Thyroid gland (tissue), 4 donors: ENCODE data around the gene FBRSL1.

Source experiments
- POLR2A ChIP-seq, 2 donors: fragments of 450-650 bp; IDR thresholded peaks; one replicate each; pipeline ENCODE4 v1.6.1; 2017; ENCODE audit warnings: antibody characterized with exemption in 2 of 2, mild to moderate bottlenecking in 2 of 2, moderate library complexity in 1 of 2
- TF ChIP-seq, protein P1 (sequence below), 6 experiments: fragments of 200-600 bp in 3 of 6; fragments of 450-650 bp in 3 of 6; sonication (generic) in 3 of 6; IDR thresholded peaks; one replicate each; pipeline ENCODE4 v1.5.1; 2016 to 2019; ENCODE audit warnings: antibody characterized with exemption in 6 of 6, mild to moderate bottlenecking in 2 of 6, inconsistent platforms in 1 of 6, moderate library complexity in 1 of 6

DNA sequence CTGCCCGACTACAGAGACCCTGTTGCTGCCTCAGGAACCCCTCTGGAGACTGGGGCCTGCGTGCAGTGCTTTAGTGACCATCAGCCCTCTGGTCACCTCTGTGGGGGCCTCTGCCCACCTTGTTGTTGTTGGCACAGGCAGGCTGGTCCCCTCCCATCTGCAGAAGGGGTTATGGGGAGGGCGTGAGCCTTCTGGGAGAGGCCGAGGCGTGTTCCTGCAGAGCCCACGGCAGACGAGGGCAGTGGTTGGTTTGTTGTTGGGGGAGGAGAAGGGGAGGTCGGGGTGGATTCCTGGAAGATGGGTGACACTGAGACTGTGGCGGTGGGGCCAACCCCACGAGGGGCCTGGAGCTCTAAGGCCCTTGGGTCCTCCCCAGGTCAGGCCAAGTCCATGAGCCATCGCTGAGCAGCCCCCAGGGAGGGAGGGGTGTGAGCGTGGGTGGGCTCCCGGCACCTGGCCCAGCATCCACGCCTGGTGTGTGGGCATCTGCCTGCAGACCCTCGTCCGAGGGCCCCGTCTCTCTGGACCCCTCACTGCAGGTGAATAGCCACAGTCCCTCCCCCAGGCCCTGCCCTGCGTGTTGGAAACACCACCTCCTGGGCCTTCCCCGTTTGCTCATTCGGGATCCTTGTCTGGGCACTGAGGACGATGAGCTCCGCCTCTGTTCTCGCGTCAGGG lies 23.6 kb downstream of the FBRSL1 start:
- TF ChIP-seq, protein P1, sequence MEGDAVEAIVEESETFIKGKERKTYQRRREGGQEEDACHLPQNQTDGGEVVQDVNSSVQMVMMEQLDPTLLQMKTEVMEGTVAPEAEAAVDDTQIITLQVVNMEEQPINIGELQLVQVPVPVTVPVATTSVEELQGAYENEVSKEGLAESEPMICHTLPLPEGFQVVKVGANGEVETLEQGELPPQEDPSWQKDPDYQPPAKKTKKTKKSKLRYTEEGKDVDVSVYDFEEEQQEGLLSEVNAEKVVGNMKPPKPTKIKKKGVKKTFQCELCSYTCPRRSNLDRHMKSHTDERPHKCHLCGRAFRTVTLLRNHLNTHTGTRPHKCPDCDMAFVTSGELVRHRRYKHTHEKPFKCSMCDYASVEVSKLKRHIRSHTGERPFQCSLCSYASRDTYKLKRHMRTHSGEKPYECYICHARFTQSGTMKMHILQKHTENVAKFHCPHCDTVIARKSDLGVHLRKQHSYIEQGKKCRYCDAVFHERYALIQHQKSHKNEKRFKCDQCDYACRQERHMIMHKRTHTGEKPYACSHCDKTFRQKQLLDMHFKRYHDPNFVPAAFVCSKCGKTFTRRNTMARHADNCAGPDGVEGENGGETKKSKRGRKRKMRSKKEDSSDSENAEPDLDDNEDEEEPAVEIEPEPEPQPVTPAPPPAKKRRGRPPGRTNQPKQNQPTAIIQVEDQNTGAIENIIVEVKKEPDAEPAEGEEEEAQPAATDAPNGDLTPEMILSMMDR (IDR thresholded peaks at IDR 0.05), result no peak
- TF ChIP-seq POLR2A (IDR thresholded peaks at IDR 0.05), result no peak
